ENCODE measurements around the gene ATP4A.

ATP4A gene

DNA sequence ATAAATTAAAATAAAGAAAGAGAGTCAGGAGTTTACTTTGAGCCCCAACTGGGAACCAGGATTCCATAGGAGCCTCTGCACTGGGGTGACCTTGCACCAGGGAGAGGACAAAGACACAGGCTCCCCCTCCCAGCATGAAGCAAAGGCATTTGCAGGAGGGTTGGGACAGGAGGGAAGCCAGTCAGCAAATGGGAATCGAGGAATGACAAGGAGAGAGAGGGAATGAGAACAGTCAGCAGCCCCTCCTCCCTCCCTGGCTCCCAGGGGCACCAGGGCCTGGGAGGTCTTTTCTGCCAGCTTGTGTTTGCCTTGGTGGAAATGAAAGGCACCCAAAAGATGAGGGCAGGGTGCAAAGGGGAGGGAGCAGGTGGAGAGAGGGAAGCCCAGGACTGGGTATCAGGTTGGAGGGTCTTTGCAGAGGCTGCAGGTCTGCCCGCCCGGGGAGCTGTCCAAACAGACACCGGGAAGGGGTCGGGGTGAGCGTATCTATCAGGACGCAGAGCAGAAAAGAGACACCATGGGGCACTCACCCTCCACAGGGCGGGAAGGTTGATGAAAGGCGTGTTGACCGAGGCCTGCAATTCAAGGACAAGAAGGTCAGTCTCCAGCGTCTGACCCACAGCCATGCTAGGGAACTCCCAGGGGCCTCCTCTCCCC, 39.1 kb downstream of the ATP4A start:
- Histone ChIP-seq H3K27me3 (ENCODE audit: insufficient read depth, low read length, poor library complexity, severe bottlenecking) (no peaks in the 10 kb centered on the region), H3K4me2 (ENCODE audit: low read depth, low read length, poor library complexity, severe bottlenecking) (no peak overlapping the region)

DNA sequence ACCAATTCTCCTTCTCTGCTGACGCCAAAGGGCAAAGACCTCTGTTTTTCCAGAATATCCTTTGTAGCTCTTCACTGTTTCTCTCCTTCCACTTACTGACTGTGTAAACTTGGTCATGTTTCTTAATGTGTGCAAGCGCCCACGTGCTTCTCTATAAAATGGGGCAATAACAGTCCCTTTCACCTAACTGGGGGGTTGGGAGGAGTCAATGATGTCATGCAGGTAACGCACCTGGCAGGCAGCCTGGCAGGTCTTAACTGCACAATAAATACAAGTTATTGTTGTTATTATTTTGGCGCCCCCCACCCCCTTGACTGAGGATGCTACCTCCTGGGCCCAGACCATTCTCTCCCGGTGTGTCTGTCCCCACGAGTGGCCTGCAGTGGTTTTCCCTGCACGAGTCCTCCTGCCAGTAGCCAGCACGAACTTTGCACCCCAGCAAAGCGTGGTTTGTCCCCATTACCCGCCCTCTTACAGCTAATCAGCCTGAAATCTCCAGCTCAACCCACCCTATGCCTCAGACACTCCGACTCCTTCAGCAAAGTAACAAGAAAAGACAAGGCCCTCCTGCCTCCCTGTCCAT, 40.6 kb downstream of the ATP4A start:
- Histone ChIP-seq H3F3A (ENCODE audit: low read depth) (no peaks in the 10 kb centered on the region), H3K79me2 (ENCODE audit: insufficient read depth, low read length) (no peaks in the 10 kb centered on the region), H3K9ac (ENCODE audit: low read depth, low read length, poor library complexity, severe bottlenecking) (no peak overlapping the region), H4K20me1 (ENCODE audit: insufficient read depth, low read length, poor library complexity, severe bottlenecking) (no peaks in the 10 kb centered on the region), H3K9me3 (ENCODE audit: insufficient read depth, low read depth, low read length) (no peaks in the 10 kb centered on the region), H3K9me2 (replicated peaks; ENCODE audit: low read depth, low read length) (no peaks in the 10 kb centered on the region), H3K4me1 (ENCODE audit: insufficient read depth, low read length, poor library complexity, severe bottlenecking) (no peaks in the 10 kb centered on the region), H3K4me2 (ENCODE audit: low read depth, low read length, poor library complexity, severe bottlenecking) (no peak overlapping the region), H3K27me3 (ENCODE audit: insufficient read depth, low read length, poor library complexity, severe bottlenecking) (no peaks in the 10 kb centered on the region), H2AFZ (ENCODE audit: low read length) (no peak overlapping the region), H3K4me3 (ENCODE audit: low read length, poor library complexity, severe bottlenecking) (no peak overlapping the region), H3K36me3 (ENCODE audit: insufficient read depth, low read length) (no peaks in the 10 kb centered on the region)
- TF ChIP-seq, protein P1, sequence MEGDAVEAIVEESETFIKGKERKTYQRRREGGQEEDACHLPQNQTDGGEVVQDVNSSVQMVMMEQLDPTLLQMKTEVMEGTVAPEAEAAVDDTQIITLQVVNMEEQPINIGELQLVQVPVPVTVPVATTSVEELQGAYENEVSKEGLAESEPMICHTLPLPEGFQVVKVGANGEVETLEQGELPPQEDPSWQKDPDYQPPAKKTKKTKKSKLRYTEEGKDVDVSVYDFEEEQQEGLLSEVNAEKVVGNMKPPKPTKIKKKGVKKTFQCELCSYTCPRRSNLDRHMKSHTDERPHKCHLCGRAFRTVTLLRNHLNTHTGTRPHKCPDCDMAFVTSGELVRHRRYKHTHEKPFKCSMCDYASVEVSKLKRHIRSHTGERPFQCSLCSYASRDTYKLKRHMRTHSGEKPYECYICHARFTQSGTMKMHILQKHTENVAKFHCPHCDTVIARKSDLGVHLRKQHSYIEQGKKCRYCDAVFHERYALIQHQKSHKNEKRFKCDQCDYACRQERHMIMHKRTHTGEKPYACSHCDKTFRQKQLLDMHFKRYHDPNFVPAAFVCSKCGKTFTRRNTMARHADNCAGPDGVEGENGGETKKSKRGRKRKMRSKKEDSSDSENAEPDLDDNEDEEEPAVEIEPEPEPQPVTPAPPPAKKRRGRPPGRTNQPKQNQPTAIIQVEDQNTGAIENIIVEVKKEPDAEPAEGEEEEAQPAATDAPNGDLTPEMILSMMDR (conservative IDR thresholded peaks at IDR 0.05; ENCODE audit: low read length): no peak
- TF ChIP-seq EZH2phosphoT487 (IDR thresholded peaks at IDR 0.05; ENCODE audit: borderline replicate concordance): no peak

More for the DNA sequence above, 39.1 kb downstream of the ATP4A start:
- no peak overlapping the region for H3K9ac ChIP-seq (ENCODE audit: low read depth, low read length, poor library complexity, severe bottlenecking)
- H4K20me1 ChIP-seq (ENCODE audit: insufficient read depth, low read length, poor library complexity, severe bottlenecking): no peaks in the 10 kb centered on the region
- no peaks in the 10 kb centered on the region for H3K4me1 ChIP-seq (ENCODE audit: insufficient read depth, low read length, poor library complexity, severe bottlenecking)
- H2AFZ ChIP-seq (ENCODE audit: low read length): no peak overlapping the region
- H3K36me3 ChIP-seq (ENCODE audit: insufficient read depth, low read length): no peaks in the 10 kb centered on the region
- no peaks in the 10 kb centered on the region for H3F3A ChIP-seq (ENCODE audit: low read depth)
- H3K9me2 ChIP-seq (replicated peaks; ENCODE audit: low read depth, low read length): no peaks in the 10 kb centered on the region
- H3K79me2 ChIP-seq (ENCODE audit: insufficient read depth, low read length): no peaks in the 10 kb centered on the region
- no peak overlapping the region for H3K4me3 ChIP-seq (ENCODE audit: low read length, poor library complexity, severe bottlenecking)
- no peaks in the 10 kb centered on the region for H3K9me3 ChIP-seq (ENCODE audit: insufficient read depth, low read depth, low read length)
- TF ChIP-seq, protein P1 (conservative IDR thresholded peaks at IDR 0.05; ENCODE audit: low read length): no peak
- TF ChIP-seq EZH2phosphoT487 (IDR thresholded peaks at IDR 0.05; ENCODE audit: borderline replicate concordance): no peak

DNA sequence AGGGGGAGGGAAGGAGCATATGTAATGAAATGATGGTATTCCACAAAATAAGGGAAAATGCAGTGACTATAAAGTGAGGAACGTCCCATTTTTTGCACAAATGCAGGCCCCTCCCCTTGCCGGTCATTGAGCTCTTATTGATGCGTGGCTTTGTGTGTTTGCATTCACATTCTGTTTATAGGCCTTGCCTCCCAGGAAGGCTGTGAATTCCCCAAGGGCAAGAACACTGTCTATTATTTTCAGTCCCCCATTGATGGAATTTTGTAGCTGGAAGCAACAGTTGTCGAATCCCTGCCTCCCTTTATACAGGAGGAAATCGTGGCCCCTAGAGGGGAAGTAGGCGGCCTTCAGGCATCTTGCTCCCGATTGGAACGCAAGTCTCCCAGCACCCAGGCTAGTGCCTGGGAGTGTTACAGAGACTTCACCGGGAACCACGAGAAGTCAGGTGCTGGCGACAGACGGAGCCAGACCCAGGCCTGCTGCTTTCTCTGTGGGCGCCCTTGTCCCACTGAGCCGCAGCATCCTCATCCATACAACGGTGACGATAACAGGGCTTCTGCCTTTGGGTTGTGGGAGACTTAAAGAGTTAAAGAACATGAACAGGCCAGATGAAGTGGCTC, 42.2 kb downstream of the ATP4A start:
- Histone ChIP-seq H3K4me3 (ENCODE audit: low read length, poor library complexity, severe bottlenecking) (no peak overlapping the region), H2AFZ (ENCODE audit: low read length) (no peak overlapping the region), H3K27me3 (ENCODE audit: insufficient read depth, low read length, poor library complexity, severe bottlenecking) (no peaks in the 10 kb centered on the region), H3K9ac (ENCODE audit: low read depth, low read length, poor library complexity, severe bottlenecking) (no peak overlapping the region), H3K79me2 (ENCODE audit: insufficient read depth, low read length) (no peaks in the 10 kb centered on the region), H3K4me1 (ENCODE audit: insufficient read depth, low read length, poor library complexity, severe bottlenecking) (no peaks in the 10 kb centered on the region), H4K20me1 (ENCODE audit: insufficient read depth, low read length, poor library complexity, severe bottlenecking) (no peaks in the 10 kb centered on the region), H3F3A (ENCODE audit: low read depth) (no peaks in the 10 kb centered on the region), H3K4me2 (ENCODE audit: low read depth, low read length, poor library complexity, severe bottlenecking) (no peak overlapping the region), H3K36me3 (ENCODE audit: insufficient read depth, low read length) (no peaks in the 10 kb centered on the region), H3K9me2 (replicated peaks; ENCODE audit: low read depth, low read length) (no peaks in the 10 kb centered on the region), H3K9me3 (ENCODE audit: insufficient read depth, low read depth, low read length) (no peaks in the 10 kb centered on the region)
- no peak for TF ChIP-seq EZH2phosphoT487 (IDR thresholded peaks at IDR 0.05; ENCODE audit: borderline replicate concordance)
- TF ChIP-seq, protein P1 (conservative IDR thresholded peaks at IDR 0.05; ENCODE audit: low read length): no peak

Measured in Loucy (cell line).